HEK293 (cell line): Measurements from ENCODE around the gene TAF15.
A peak's percentile ranks its signal among the peaks of the same experiment; 100 is the strongest.

Source experiments
- CTCF ChIA-PET: fragments of 350-600 bp; formaldehyde crosslinking; extraction: SDS; loops from one replicate; lab custom pipeline; 2021; ENCODE audit warnings: antibody characterized with exemption; lab: Yijun Ruan, JAX
- POLR2A ChIA-PET: fragments of 300-600 bp; formaldehyde crosslinking; extraction: SDS; loops from one replicate; lab custom pipeline; 2020; ENCODE audit warnings: antibody characterized with exemption, inconsistent platforms; lab: Yijun Ruan, JAX
- H3K27ac ChIP-seq: fragments of 200-500 bp; sonication (Bioruptor generic); 2 replicates; pipeline ENCODE4 v1.5.1; 2014; ENCODE audit warnings: low read depth, low read length, control low read depth, inconsistent platforms; ENCODE audit errors: extremely low read depth
- H3K36me3 ChIP-seq, 2 experiments: fragments of 200-500 bp in 1 of 2; sonication (Bioruptor generic) in 1 of 2; 1 replicate in 1 of 2; 2 replicates in 1 of 2; pipeline ENCODE4 v1.5.1; 2014 to 2017; ENCODE audit warnings: inconsistent platforms in 2 of 2, low read length in 2 of 2; ENCODE audit not compliant: control insufficient read depth in 2 of 2, insufficient read depth in 1 of 2
- H3K4me1 ChIP-seq: fragments of 200-500 bp; sonication (Bioruptor generic); 2 replicates; pipeline ENCODE4 v1.5.1; 2014; ENCODE audit warnings: mild to moderate bottlenecking, low read length, inconsistent platforms; ENCODE audit not compliant: control insufficient read depth, insufficient read depth
- H3K4me3 ChIP-seq: 2 replicates; pipeline ENCODE4 v1.5.1; 2011; ENCODE audit warnings: low read depth, mild to moderate bottlenecking, control low read depth, low read length, moderate library complexity
- H3K9me3 ChIP-seq: fragments of 200-500 bp; sonication (Bioruptor generic); 2 replicates; pipeline ENCODE4 v1.5.1; 2014; ENCODE audit warnings: low read depth, low read length, inconsistent platforms; ENCODE audit not compliant: control insufficient read depth, insufficient read depth
- IKZF3 ChIP-seq: fragments of 450-650 bp; IDR thresholded peaks from 2 replicates; pipeline ENCODE4 v1.5.0; 2018; ENCODE audit warnings: missing biosample characterization, mild to moderate bottlenecking, missing genetic modification characterization, moderate library complexity
- KLF1 ChIP-seq: fragments of 450-650 bp; formaldehyde crosslinking; IDR thresholded peaks from 2 replicates; pipeline ENCODE4 v1.5.1; 2016; ENCODE audit warnings: missing biosample characterization, missing genetic modification characterization
- PRDM1 ChIP-seq: fragments of 450-650 bp; formaldehyde crosslinking; IDR thresholded peaks from 2 replicates; pipeline ENCODE4; 2016; ENCODE audit warnings: missing biosample characterization, missing genetic modification characterization
- RBAK ChIP-seq: fragments of 450-650 bp; formaldehyde crosslinking; IDR thresholded peaks from 2 replicates; pipeline ENCODE4 v1.5.1; 2016; ENCODE audit warnings: missing biosample characterization, missing genetic modification characterization
- SALL2 ChIP-seq: fragments of 450-650 bp; formaldehyde crosslinking; IDR thresholded peaks from 2 replicates; pipeline ENCODE4 v1.5.0; 2017; ENCODE audit warnings: missing biosample characterization, mild to moderate bottlenecking, missing genetic modification characterization, borderline replicate concordance
- ZFHX2 ChIP-seq: fragments of 450-650 bp; formaldehyde crosslinking; conservative IDR thresholded peaks from 2 replicates; pipeline ENCODE4 v1.5.1; 2016; ENCODE audit warnings: missing biosample characterization, missing genetic modification characterization
- ZNF155 ChIP-seq: fragments of 450-650 bp; formaldehyde crosslinking; IDR thresholded peaks from 2 replicates; pipeline ENCODE4 v1.5.1; 2016; ENCODE audit warnings: missing biosample characterization, missing genetic modification characterization
- ZNF223 ChIP-seq: fragments of 450-650 bp; formaldehyde crosslinking; IDR thresholded peaks from 2 replicates; pipeline ENCODE4 v1.5.1; 2016; ENCODE audit warnings: missing biosample characterization, missing genetic modification characterization
- ZNF521 ChIP-seq: fragments of 450-650 bp; formaldehyde crosslinking; IDR thresholded peaks from 2 replicates; pipeline ENCODE4 v1.5.1; 2017; ENCODE audit warnings: missing biosample characterization, mild to moderate bottlenecking, missing genetic modification characterization
- ZNF529 ChIP-seq: fragments of 450-650 bp; formaldehyde crosslinking; IDR thresholded peaks from 2 replicates; pipeline ENCODE4 v1.5.1; 2017; ENCODE audit warnings: missing genetic modification characterization, missing biosample characterization; ENCODE audit not compliant: insufficient replicate concordance
- ZNF549 ChIP-seq: fragments of 450-650 bp; IDR thresholded peaks from 2 replicates; pipeline ENCODE4 v1.5.1; 2018; ENCODE audit warnings: missing biosample characterization, missing genetic modification characterization, mild to moderate bottlenecking, inconsistent platforms, moderate library complexity
- ZNF561 ChIP-seq: fragments of 450-650 bp; IDR thresholded peaks from 2 replicates; pipeline ENCODE4 v1.5.1; 2018; ENCODE audit warnings: missing biosample characterization, missing genetic modification characterization, borderline replicate concordance
- ZNF660 ChIP-seq: fragments of 450-650 bp; IDR thresholded peaks from 2 replicates; pipeline ENCODE4 v1.5.1; 2018; ENCODE audit warnings: missing biosample characterization, mild to moderate bottlenecking, missing genetic modification characterization
- ZNF670 ChIP-seq: fragments of 450-650 bp; formaldehyde crosslinking; IDR thresholded peaks from 2 replicates; pipeline ENCODE4 v1.5.1; 2016; ENCODE audit warnings: missing biosample characterization, missing genetic modification characterization, low read depth
- ZNF785 ChIP-seq: fragments of 450-650 bp; formaldehyde crosslinking; IDR thresholded peaks from 2 replicates; pipeline ENCODE4 v1.5.1; 2016; ENCODE audit warnings: missing biosample characterization, missing genetic modification characterization
- ZSCAN16 ChIP-seq: fragments of 450-650 bp; formaldehyde crosslinking; IDR thresholded peaks from 2 replicates; pipeline ENCODE4 v1.5.1; 2016; ENCODE audit warnings: missing biosample characterization, missing genetic modification characterization
- TF ChIP-seq, protein P1 (sequence below): fragments of 450-650 bp; formaldehyde crosslinking; IDR thresholded peaks from 2 replicates; pipeline ENCODE4 v1.5.1; 2017; ENCODE audit warnings: missing biosample characterization, missing genetic modification characterization
- TF ChIP-seq, protein P2 (sequence below): fragments of 450-650 bp; formaldehyde crosslinking; IDR thresholded peaks from 2 replicates; pipeline ENCODE4 v1.5.1; 2016; ENCODE audit warnings: missing biosample characterization, missing genetic modification characterization
- TF ChIP-seq, protein P3 (sequence below): fragments of 450-650 bp; formaldehyde crosslinking; IDR thresholded peaks from 2 replicates; pipeline ENCODE4 v1.5.1; 2017; ENCODE audit warnings: missing biosample characterization, missing genetic modification characterization
- TF ChIP-seq, protein P4 (sequence below): fragments of 450-650 bp; formaldehyde crosslinking; optimal IDR thresholded peaks from 2 replicates; pipeline ENCODE3; 2016; ENCODE audit warnings: missing biosample characterization, mild to moderate bottlenecking, missing genetic modification characterization
- TF ChIP-seq, protein P5 (sequence below): fragments of 450-650 bp; formaldehyde crosslinking; IDR thresholded peaks from 2 replicates; pipeline ENCODE4 v1.5.1; 2016; ENCODE audit warnings: missing biosample characterization, missing genetic modification characterization
- TF ChIP-seq, protein P6 (sequence below): fragments of 450-650 bp; formaldehyde crosslinking; IDR thresholded peaks from 2 replicates; pipeline ENCODE4 v1.5.1; 2016; ENCODE audit warnings: missing biosample characterization, missing genetic modification characterization

Gene TAF15

DNA sequence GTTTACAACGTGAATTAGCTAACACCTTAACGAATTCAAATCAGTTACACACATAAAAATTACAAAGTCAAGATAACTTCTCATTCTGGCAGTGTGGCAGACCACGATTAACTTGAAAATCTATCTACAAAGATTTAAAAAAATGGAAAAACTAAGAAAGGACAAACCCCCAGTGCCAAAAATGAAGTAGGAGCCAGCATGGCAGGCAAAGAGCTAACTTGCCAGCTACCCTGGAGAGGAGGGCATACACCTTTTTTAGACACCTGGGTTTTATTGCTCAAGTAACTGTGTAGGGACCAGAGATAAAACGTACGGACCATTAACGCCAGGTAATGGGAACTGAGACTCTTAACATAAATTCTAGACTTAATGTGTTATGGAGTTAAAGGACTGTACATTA, 2.5 kb downstream of the TAF15 start:
- H3K4me3 ChIP-seq, result no peak overlapping the region
- H3K4me1 ChIP-seq, result peaks cover 15% of the 10 kb centered on the region
- H3K27ac ChIP-seq, result no peak overlapping the region; the same call in 1 of the 2 replicates
- CTCF ChIA-PET, result interaction anchor here (1.6 to 5.8 kb wide), 4 partner anchors 7 to 65 kb away, joined by 3 to 118 read pairs (median 16); no protein-coding TSS in a partner anchor
- peaks cover 40 to 44% of the 10 kb centered on the region in 2 experiments for H3K36me3 ChIP-seq
- TF ChIP-seq ZNF670 (tag by site-specific recombination) (no peak), RBAK (tag by site-specific recombination) (no peak), ZSCAN16 (tag by site-specific recombination) (no peak), ZNF785 (tag by site-specific recombination) (no peak), SALL2 (tag by site-specific recombination) (no peak), ZNF223 (tag by site-specific recombination) (no peak), PRDM1 (no peak), ZNF155 (no peak), ZNF529 (tag by site-specific recombination) (no peak), ZNF660 (no peak), ZNF521 (no peak), IKZF3 (tag by site-specific recombination) (no peak), ZFHX2 (no peak), ZNF549 (tag by site-specific recombination) (no peak), ZNF561 (no peak)
- TF ChIP-seq, protein P1, sequence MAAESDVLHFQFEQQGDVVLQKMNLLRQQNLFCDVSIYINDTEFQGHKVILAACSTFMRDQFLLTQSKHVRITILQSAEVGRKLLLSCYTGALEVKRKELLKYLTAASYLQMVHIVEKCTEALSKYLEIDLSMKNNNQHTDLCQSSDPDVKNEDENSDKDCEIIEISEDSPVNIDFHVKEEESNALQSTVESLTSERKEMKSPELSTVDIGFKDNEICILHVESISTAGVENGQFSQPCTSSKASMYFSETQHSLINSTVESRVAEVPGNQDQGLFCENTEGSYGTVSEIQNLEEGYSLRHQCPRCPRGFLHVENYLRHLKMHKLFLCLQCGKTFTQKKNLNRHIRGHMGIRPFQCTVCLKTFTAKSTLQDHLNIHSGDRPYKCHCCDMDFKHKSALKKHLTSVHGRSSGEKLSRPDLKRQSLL (tag by site-specific recombination), result no peak
- TF ChIP-seq, protein P2, sequence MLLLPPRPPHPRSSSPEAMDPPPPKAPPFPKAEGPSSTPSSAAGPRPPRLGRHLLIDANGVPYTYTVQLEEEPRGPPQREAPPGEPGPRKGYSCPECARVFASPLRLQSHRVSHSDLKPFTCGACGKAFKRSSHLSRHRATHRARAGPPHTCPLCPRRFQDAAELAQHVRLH (tag by site-specific recombination), result no peak
- TF ChIP-seq, protein P3, sequence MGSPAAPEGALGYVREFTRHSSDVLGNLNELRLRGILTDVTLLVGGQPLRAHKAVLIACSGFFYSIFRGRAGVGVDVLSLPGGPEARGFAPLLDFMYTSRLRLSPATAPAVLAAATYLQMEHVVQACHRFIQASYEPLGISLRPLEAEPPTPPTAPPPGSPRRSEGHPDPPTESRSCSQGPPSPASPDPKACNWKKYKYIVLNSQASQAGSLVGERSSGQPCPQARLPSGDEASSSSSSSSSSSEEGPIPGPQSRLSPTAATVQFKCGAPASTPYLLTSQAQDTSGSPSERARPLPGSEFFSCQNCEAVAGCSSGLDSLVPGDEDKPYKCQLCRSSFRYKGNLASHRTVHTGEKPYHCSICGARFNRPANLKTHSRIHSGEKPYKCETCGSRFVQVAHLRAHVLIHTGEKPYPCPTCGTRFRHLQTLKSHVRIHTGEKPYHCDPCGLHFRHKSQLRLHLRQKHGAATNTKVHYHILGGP (tag by site-specific recombination), result no peak
- H3K9me3 ChIP-seq, result no peaks in the 10 kb centered on the region
- POLR2A ChIA-PET, result interaction anchor here (2.3 to 2.6 kb wide), 2 partner anchors 17 to 48 kb away, joined by 7 to 10 read pairs; no protein-coding TSS in a partner anchor

DNA sequence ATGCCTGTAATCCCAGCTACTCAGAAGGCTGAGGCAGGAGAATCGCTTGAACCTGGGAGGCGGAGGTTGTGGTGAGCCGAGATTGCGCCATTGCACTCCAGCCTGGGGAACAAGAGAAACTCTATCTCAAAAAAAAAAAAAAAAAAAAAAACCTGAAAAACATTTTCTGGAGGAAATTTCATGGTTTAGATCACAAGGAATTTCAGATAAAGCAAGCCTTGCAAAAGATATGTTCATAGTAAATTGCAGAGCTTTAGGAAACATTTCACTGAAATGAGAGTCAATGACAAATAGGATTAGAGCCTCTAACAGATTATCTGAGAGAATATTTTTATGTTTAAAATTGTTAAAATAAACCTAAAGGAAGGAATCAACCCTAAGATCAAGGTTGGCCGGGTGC, 3.2 kb downstream of the TAF15 start:
- CTCF ChIA-PET, result interaction anchor here (0.6 to 5.8 kb wide), 4 partner anchors 48 to 719 kb away, joined by 3 to 118 read pairs (median 4); no protein-coding TSS in a partner anchor

DNA sequence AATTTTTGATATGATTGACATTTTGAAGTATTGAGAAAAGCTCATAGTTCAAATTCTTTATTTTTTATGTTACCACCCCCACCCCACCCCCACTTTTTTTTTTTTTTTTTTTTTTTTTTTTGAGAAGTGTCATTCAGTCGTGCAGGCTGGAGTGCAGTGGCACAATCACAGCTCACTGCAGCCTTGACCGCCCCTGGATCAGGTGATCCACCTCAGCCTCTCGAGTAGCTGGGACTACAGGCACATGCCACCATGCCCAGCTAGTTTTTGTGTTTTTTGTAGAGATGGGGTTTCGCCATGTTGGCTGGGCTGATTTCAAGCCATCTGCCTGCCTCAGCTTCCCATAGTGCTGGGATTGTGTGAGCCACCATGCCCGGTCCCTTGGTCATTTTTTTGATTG, 7.4 kb downstream of the TAF15 start:
- peaks cover 74 to 88% of the 10 kb centered on the region in 2 experiments for H3K36me3 ChIP-seq
- CTCF ChIA-PET, result interaction anchor here (0.6 to 4.7 kb wide), 6 partner anchors 7 to 1151 kb away, joined by 3 to 26 read pairs (median 4); partner anchors contain the start of gene TAF15

More for the DNA sequence above, 3.2 kb downstream of the TAF15 start:
- H3K4me1 ChIP-seq, result peaks cover 15% of the 10 kb centered on the region
- peaks cover 47 to 51% of the 10 kb centered on the region in 2 experiments for H3K36me3 ChIP-seq
- H3K9me3 ChIP-seq, result no peaks in the 10 kb centered on the region
- TF ChIP-seq ZNF529 (tag by site-specific recombination), result no peak
- 0 out of 2 replicates have a peak, but pooled peaks have one; percentile 2 for TF ChIP-seq KLF1
- no peak overlapping the region for H3K27ac ChIP-seq
- no peak overlapping the region for H3K4me3 ChIP-seq
- POLR2A ChIA-PET, result interaction anchor here (0.6 to 2.6 kb wide), 5 partner anchors 12 to 116 kb away, joined by 4 to 10 read pairs (median 7); no protein-coding TSS in a partner anchor

More for the DNA sequence above, 7.4 kb downstream of the TAF15 start:
- H3K27ac ChIP-seq, result no peak overlapping the region
- H3K4me1 ChIP-seq, result peaks cover 5% of the 10 kb centered on the region
- TF ChIP-seq, protein P4, sequence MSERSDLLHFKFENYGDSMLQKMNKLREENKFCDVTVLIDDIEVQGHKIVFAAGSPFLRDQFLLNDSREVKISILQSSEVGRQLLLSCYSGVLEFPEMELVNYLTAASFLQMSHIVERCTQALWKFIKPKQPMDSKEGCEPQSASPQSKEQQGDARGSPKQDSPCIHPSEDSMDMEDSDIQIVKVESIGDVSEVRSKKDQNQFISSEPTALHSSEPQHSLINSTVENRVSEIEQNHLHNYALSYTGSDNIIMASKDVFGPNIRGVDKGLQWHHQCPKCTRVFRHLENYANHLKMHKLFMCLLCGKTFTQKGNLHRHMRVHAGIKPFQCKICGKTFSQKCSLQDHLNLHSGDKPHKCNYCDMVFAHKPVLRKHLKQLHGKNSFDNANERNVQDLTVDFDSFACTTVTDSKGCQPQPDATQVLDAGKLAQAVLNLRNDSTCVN (tag by site-specific recombination), result no peak
- TF ChIP-seq, protein P5, sequence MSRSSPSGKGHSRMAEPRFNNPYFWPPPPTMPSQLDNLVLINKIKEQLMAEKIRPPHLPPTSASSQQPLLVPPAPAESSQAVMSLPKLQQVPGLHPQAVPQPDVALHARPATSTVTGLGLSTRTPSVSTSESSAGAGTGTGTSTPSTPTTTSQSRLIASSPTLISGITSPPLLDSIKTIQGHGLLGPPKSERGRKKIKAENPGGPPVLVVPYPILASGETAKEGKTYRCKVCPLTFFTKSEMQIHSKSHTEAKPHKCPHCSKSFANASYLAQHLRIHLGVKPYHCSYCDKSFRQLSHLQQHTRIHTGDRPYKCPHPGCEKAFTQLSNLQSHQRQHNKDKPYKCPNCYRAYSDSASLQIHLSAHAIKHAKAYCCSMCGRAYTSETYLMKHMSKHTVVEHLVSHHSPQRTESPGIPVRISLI (tag by site-specific recombination), result peak; percentile 88
- TF ChIP-seq, protein P6, sequence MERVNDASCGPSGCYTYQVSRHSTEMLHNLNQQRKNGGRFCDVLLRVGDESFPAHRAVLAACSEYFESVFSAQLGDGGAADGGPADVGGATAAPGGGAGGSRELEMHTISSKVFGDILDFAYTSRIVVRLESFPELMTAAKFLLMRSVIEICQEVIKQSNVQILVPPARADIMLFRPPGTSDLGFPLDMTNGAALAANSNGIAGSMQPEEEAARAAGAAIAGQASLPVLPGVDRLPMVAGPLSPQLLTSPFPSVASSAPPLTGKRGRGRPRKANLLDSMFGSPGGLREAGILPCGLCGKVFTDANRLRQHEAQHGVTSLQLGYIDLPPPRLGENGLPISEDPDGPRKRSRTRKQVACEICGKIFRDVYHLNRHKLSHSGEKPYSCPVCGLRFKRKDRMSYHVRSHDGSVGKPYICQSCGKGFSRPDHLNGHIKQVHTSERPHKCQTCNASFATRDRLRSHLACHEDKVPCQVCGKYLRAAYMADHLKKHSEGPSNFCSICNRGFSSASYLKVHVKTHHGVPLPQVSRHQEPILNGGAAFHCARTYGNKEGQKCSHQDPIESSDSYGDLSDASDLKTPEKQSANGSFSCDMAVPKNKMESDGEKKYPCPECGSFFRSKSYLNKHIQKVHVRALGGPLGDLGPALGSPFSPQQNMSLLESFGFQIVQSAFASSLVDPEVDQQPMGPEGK, result peak; percentile 17; the same call in 1 of the 2 replicates
- TF ChIP-seq, all 188 proteins: peak for 2
- POLR2A ChIA-PET, result interaction anchor here (0.6 to 2.2 kb wide), 8 partner anchors 9 to 790 kb away, joined by 3 to 10 read pairs (median 4); partner anchors contain the start of gene PEX12
- Histone ChIP-seq H3K4me3 (no peak overlapping the region), H3K9me3 (no peaks in the 10 kb centered on the region)
